Stimulated activated CD4-positive, alpha-beta T cell treated with anti-CD3 and anti-CD28 coated beads, Interleukin-4, amount 100 ng/mL, for 1 hour (primary cell): ENCODE results near the gene RYK.
"Not testable (repeated sequence)": the region's sequence is repeated elsewhere in the genome, so short reads cannot be mapped to it uniquely, and the experiment has no call there.

Experiments
- DNase-seq: peaks from one replicate; pipeline ENCODE4 v3.0.0-alpha.2; 2020

RYK gene

GRCh38 chr3:134214239-134214638 lies 36.4 kb downstream of the RYK start:
- DNase-seq, result no peak

GRCh38 chr3:134212967-134213665 lies 37.5 kb downstream of the RYK start:
- peak; percentile 90 for DNase-seq

- DNase-seq, result peak; percentile 11
These were observed 38.9 kb downstream of the RYK start for GRCh38 chr3:134211797-134212196.

- DNase-seq, result no peak
These were observed 45.2 kb downstream of the RYK start for GRCh38 chr3:134205451-134205850.

- no peak for DNase-seq
These were observed 49.2 kb downstream of the RYK start for GRCh38 chr3:134201201-134202130.

- not testable (repeated sequence) for DNase-seq
These were observed 50.8 kb downstream of the RYK start for GRCh38 chr3:134199880-134200279.

- no peak for DNase-seq
These were observed 51.4 kb downstream of the RYK start for GRCh38 chr3:134199240-134199639.

GRCh38 chr3:134198414-134198813 lies 52.2 kb downstream of the RYK start:
- no peak for DNase-seq

- no peak for DNase-seq
These were observed 52.9 kb downstream of the RYK start for GRCh38 chr3:134197681-134198261.

GRCh38 chr3:134194247-134194646 lies 56.4 kb downstream of the RYK start:
- DNase-seq, result no peak

- no peak for DNase-seq
These were observed 60.4 kb downstream of the RYK start for GRCh38 chr3:134190250-134190649.

- no peak for DNase-seq
These were observed 60.8 kb downstream of the RYK start for GRCh38 chr3:134189849-134190248.

- no peak for DNase-seq
These were observed 64.3 kb downstream of the RYK start for GRCh38 chr3:134186391-134186790.

- DNase-seq, result no peak
These were observed 69.9 kb downstream of the RYK start for GRCh38 chr3:134180761-134181160.

GRCh38 chr3:134179508-134179907 lies 71.2 kb downstream of the RYK start:
- no peak for DNase-seq

GRCh38 chr3:134163096-134163495 lies 87.6 kb downstream of the RYK start:
- no peak for DNase-seq

GRCh38 chr3:134161898-134162615 lies 88.6 kb downstream of the RYK start:
- no peak for DNase-seq

- DNase-seq, result no peak
These were observed 95.2 kb downstream of the RYK start for GRCh38 chr3:134155446-134155845.

- no peak for DNase-seq
These were observed 96.9 kb downstream of the RYK start for GRCh38 chr3:134153761-134154160.

GRCh38 chr3:134150476-134150875 lies 100.2 kb downstream of the RYK start:
- no peak for DNase-seq

GRCh38 chr3:134149286-134149685 lies 101.4 kb downstream of the RYK start:
- DNase-seq, result no peak

GRCh38 chr3:134148534-134148933 lies 102.1 kb downstream of the RYK start:
- no peak for DNase-seq

GRCh38 chr3:134147411-134147810 lies 103.2 kb downstream of the RYK start:
- no peak for DNase-seq
